ENCODE results near the gene TJP1.
"Not testable (repeated sequence)": the region's sequence is repeated elsewhere in the genome, so short reads cannot be mapped to it uniquely, and the experiment has no call there.

The TJP1 gene

GRCh38 chr15:29657476-29657817, 164.8 kb downstream of the TJP1 start:
- DNase-seq (ENCODE audit: low read depth) = not testable (repeated sequence)

GRCh38 chr15:29656636-29657475, 165.4 kb downstream of the TJP1 start:
- no peak for DNase-seq (ENCODE audit: low read depth)

- DNase-seq (ENCODE audit: low read depth) = no peak
Observed at GRCh38 chr15:29652595-29652994, 169.7 kb downstream of the TJP1 start.

GRCh38 chr15:29651476-29652233, 170.6 kb downstream of the TJP1 start:
- no peak for DNase-seq (ENCODE audit: low read depth)

Data from stimulated activated CD8-positive, alpha-beta memory T cell treated with anti-CD3 and anti-CD28 coated beads, Interleukin-15, amount 100 ng/mL, for 24 hours (primary cell).